ENCODE data around the gene SLC39A6. TPM values are rescaled to one million over a fixed set of nuclear protein-coding genes. Genes with fewer than 3 reads are reported as not detected.
"Not testable (repeated sequence)": the region's sequence is repeated elsewhere in the genome, so short reads cannot be mapped to it uniquely, and the experiment has no call there.

SLC39A6 gene
- total and polyA plus RNA-seq, 10 donors: 3.9 to 29.7 (median 22.6) TPM

DNA sequence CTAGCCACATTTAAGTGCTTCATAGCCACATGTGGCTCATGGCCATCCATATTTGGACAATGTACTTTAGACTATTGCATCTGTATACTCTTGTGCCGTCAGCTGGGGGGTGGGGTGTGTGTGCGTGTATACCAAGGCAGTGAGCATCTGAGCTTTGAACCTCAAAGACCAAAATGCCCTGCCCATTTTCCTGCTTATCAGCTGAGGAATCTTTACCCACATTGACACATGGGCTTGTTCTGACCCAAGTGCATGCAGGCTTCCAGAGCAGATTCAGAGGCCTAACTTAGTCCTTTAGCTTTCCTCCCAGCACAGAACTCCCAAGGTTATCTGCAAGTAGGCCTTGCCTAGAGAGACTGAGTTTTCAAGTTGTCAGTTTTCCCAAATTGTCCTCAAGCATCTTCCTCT lies 47.0 kb upstream of the SLC39A6 start:
- Histone ChIP-seq H3K4me1 (peaks cover 0 to 15% (median 12%) of the 10 kb centered on the region in 6 donors), H3K4me3 (no peak overlapping the region), H3K9me3 (no peaks in the 10 kb centered on the region), H3K27ac (no peak overlapping the region), H3K27me3 (replicated peaks in 1 of 7) (no peaks in the 10 kb centered on the region), H3K36me3 (peaks cover 0 to 70% (median 49%) of the 10 kb centered on the region in 6 donors)
- no peak for DNase-seq
- 89 to 98% (median 95%) methylated on average over 2 of the region's 2 CpGs for WGBS, 5 donors
- TF ChIP-seq POLR2AphosphoS5 (IDR thresholded peaks at IDR 0.05) (no peak), CTCF (IDR thresholded peaks at IDR 0.05 in 8 of 11, conservative IDR thresholded peaks at IDR 0.05 in 3 of 11) (no peak), POLR2A (IDR thresholded peaks at IDR 0.05) (no peak)
- intact Hi-C loops (cut with DNase I; ENCODE audit: low total_unique reads): no loop called here

DNA sequence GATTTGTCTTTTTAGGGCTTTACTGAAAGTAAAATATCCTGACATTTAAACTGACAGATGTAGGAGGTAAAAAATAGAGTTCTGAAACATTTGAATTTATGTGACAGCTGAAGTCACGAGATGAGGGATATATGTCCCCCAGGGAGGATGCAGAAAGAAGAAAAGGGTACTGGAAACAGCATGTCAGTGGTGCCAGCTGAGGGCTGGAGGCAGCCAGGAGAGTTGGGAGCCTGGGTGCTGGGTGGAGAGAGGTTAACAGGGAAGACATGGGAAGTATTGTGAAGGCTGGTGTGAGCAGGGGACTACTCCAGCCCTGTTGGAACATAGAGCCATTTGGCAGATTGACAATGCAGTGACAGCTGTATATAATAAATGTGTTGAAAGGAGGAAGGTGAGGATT lies 46.3 kb upstream of the SLC39A6 start:
- H3K27me3 ChIP-seq (replicated peaks in 1 of 7): no peaks in the 10 kb centered on the region
- TF ChIP-seq POLR2AphosphoS5 (IDR thresholded peaks at IDR 0.05) (no peak), CTCF (IDR thresholded peaks at IDR 0.05 in 8 of 11, conservative IDR thresholded peaks at IDR 0.05 in 3 of 11) (no peak), POLR2A (IDR thresholded peaks at IDR 0.05) (no peak)
- H3K9me3 ChIP-seq: no peaks in the 10 kb centered on the region
- H3K4me3 ChIP-seq: no peak overlapping the region
- H3K4me1 ChIP-seq: peaks cover 0 to 13% (median 11%) of the 10 kb centered on the region in 6 donors
- WGBS, 5 donors: 79 to 93% (median 83%) methylated on average over 1 of the region's 1 CpG
- intact Hi-C loops (cut with DNase I; ENCODE audit: low total_unique reads): no loop called here
- H3K36me3 ChIP-seq: peaks cover 2 to 77% (median 56%) of the 10 kb centered on the region in 6 donors
- no peak for DNase-seq
- no peak overlapping the region for H3K27ac ChIP-seq

- Histone ChIP-seq H3K4me3 (no peak overlapping the region), H3K27ac (no peak overlapping the region), H3K4me1 (no peaks in the 10 kb centered on the region), H3K36me3 (peaks cover 5 to 100% (median 84%) of the 10 kb centered on the region in 6 donors), H3K9me3 (no peaks in the 10 kb centered on the region), H3K27me3 (replicated peaks in 1 of 7) (no peaks in the 10 kb centered on the region)
- DNase-seq: no peak
- no peak for TF ChIP-seq POLR2A (IDR thresholded peaks at IDR 0.05)
- no peak for TF ChIP-seq CTCF (IDR thresholded peaks at IDR 0.05 in 8 of 11, conservative IDR thresholded peaks at IDR 0.05 in 3 of 11)
- TF ChIP-seq POLR2AphosphoS5 (IDR thresholded peaks at IDR 0.05): no peak
- 72 to 93% (median 89%) methylated on average over 5 of the region's 5 CpGs for WGBS, 5 donors
- intact Hi-C loops (cut with DNase I; ENCODE audit: low total_unique reads): no loop called here
These were observed 40.8 kb upstream of the SLC39A6 start for GRCh38 chr18:36169938-36170337.

- WGBS, 5 donors: 66 to 77% (median 72%) methylated on average over 3 of the region's 3 CpGs
- H3K4me1 ChIP-seq; H3K27ac ChIP-seq; H3K4me3 ChIP-seq; H3K27me3 ChIP-seq (replicated peaks in 1 of 7); DNase-seq; intact Hi-C loops (cut with DNase I; ENCODE audit: low total_unique reads); H3K9me3 ChIP-seq: not testable (repeated sequence)
- H3K36me3 ChIP-seq: peaks cover 5 to 100% (median 83%) of the 10 kb centered on the region in 6 donors
These were observed 39.2 kb upstream of the SLC39A6 start for GRCh38 chr18:36168296-36168695.

DNA sequence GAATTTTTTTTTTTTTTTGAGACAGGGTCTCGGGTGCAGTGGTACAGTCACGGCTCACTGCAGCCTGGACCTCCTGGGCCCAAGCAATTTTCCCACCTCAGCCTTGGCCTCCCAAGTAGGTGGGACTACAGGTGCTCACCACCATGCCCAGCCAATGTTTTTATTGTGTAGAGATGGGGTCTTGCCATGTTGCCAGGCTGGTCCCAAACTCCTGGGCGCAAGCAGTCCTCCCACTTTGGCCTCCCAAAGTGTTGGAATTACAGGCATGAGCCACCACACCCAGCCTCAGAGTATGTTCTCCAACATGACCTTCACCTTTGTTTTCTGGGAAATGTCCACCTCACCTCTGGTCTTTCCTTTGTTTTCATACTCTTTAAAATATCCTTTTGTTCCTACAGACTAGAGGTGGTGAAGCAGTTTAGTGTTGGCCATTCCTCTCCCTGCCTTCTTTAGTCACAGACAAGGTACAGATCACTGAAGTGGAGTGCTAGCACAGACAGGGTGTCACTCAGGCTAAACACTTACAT lies 38.6 kb upstream of the SLC39A6 start:
- no peak overlapping the region for H3K27ac ChIP-seq
- WGBS, 5 donors: 96 to 98% (median 97%) methylated on average over 3 of the region's 3 CpGs
- no peaks in the 10 kb centered on the region for H3K4me1 ChIP-seq
- no peaks in the 10 kb centered on the region for H3K9me3 ChIP-seq
- H3K27me3 ChIP-seq (replicated peaks in 1 of 7): no peaks in the 10 kb centered on the region
- no peak for TF ChIP-seq POLR2AphosphoS5 (IDR thresholded peaks at IDR 0.05)
- TF ChIP-seq POLR2A (IDR thresholded peaks at IDR 0.05): no peak
- no peak for TF ChIP-seq CTCF (IDR thresholded peaks at IDR 0.05 in 8 of 11, conservative IDR thresholded peaks at IDR 0.05 in 3 of 11)
- intact Hi-C loops (cut with DNase I; ENCODE audit: low total_unique reads): no loop called here
- DNase-seq: no peak
- no peak overlapping the region for H3K4me3 ChIP-seq
- H3K36me3 ChIP-seq: peaks cover 5 to 100% (median 81%) of the 10 kb centered on the region in 6 donors
